GM21737 (cell line): ENCODE results near the gene RIT1.

Experiments
- ATAC-seq: cut with Tn5 transposase; IDR thresholded peaks from one replicate; pipeline ENCODE4 v1.9.1; 2021; ENCODE audit warnings: mild to moderate bottlenecking, moderate library complexity; ENCODE audit not compliant: unreplicated experiment

Gene RIT1

GRCh38 chr1:155911156-155912055 lies at the start of gene RIT1:
RIT1 (minus strand) TSS chr1:155911349; CDS start chr1:155910761, 588 bp downstream.
- peak; percentile 85 for ATAC-seq

- ATAC-seq, result no peak
Measured at GRCh38 chr1:155960081-155960745, 49.1 kb upstream of the RIT1 start.

- ATAC-seq, result no peak
Measured at GRCh38 chr1:155957411-155957915, 46.3 kb upstream of the RIT1 start.

GRCh38 chr1:155954645-155955044 lies 43.5 kb upstream of the RIT1 start:
- no peak for ATAC-seq

- no peak for ATAC-seq
Measured at GRCh38 chr1:155952505-155952890, 41.3 kb upstream of the RIT1 start.

GRCh38 chr1:155951753-155952504 lies 40.8 kb upstream of the RIT1 start:
- ATAC-seq, result no peak

- no peak for ATAC-seq
Measured at GRCh38 chr1:155950829-155951228, 39.7 kb upstream of the RIT1 start.

- no peak for ATAC-seq
Measured at GRCh38 chr1:155947741-155948140, 36.6 kb upstream of the RIT1 start.

GRCh38 chr1:155947292-155947691 lies 36.1 kb upstream of the RIT1 start:
- ATAC-seq, result no peak

GRCh38 chr1:155946633-155947219 lies 35.6 kb upstream of the RIT1 start:
- ATAC-seq, result peak; percentile 4

GRCh38 chr1:155944444-155944799 lies 33.3 kb upstream of the RIT1 start:
- no peak for ATAC-seq

GRCh38 chr1:155942578-155943141 lies 31.5 kb upstream of the RIT1 start:
- ATAC-seq, result no peak

GRCh38 chr1:155941845-155942531 lies 30.8 kb upstream of the RIT1 start:
- no peak for ATAC-seq

- ATAC-seq, result no peak
Measured at GRCh38 chr1:155940993-155941844, 30.1 kb upstream of the RIT1 start, which contains the start of gene RXFP4. RXFP4 (plus strand) TSS chr1:155941638; CDS start chr1:155941710, 72 bp downstream.

GRCh38 chr1:155940482-155940992 lies 29.4 kb upstream of the RIT1 start:
- no peak for ATAC-seq

GRCh38 chr1:155938220-155938627 lies 27.1 kb upstream of the RIT1 start:
- ATAC-seq, result no peak

- ATAC-seq, result no peak
Measured at GRCh38 chr1:155934936-155935590, 23.9 kb upstream of the RIT1 start.
